OCI-LY1 (cell line): ENCODE data around the gene NRDC.

Experiments used
- CTCF ChIP-seq: fragments of 200-600 bp; sonication (generic), shearing (Covaris generic); IDR thresholded peaks from 2 replicates; pipeline ENCODE4 v1.5.1; 2017; ENCODE audit warnings: mild to moderate bottlenecking, antibody characterized with exemption, low read length, moderate library complexity, mixed read lengths
- EZH2 ChIP-seq: fragments of 200-600 bp; sonication (generic), shearing (Covaris generic); IDR thresholded peaks from 2 replicates; pipeline ENCODE4 v1.8.0; 2017; ENCODE audit warnings: borderline replicate concordance, mixed run types, mild to moderate bottlenecking, antibody characterized with exemption, low read length, moderate library complexity, mixed read lengths

GRCh38 chr1:51910221-51911000, 31.9 kb upstream of the NRDC start:
- no peak for TF ChIP-seq CTCF
- no peak for TF ChIP-seq EZH2
